Endothelial cell of umbilical vein (primary cell): ENCODE data around the gene AAGAB. TPM values are rescaled to one million over a fixed set of nuclear protein-coding genes. Genes with fewer than 3 reads are reported as not detected.
"Not testable (repeated sequence)": the region's sequence is repeated elsewhere in the genome, so short reads cannot be mapped to it uniquely, and the experiment has no call there.

Experiments used
- BruUV-seq: library from RNA; stranded (reverse); fragments of 400-500 nt; replicated peaks from 2 replicates; lab custom pipeline; 2021; lab: Mats Ljungman, UMichigan
- CTCF ChIA-PET: fragments of 300-600, 350-600 bp; sonication (Branson Sonifier 250); formaldehyde crosslinking; loops from one replicate; lab custom pipeline; 2021; ENCODE audit warnings: antibody characterized with exemption, inconsistent platforms; lab: Charles Lee
- POLR2A ChIA-PET: fragments of 300-600, 350-600 bp; sonication (Branson Sonifier 250); formaldehyde crosslinking; loops from one replicate; lab custom pipeline; 2021; ENCODE audit warnings: antibody characterized with exemption, inconsistent platforms; lab: Charles Lee
- DNase-seq: peaks from one replicate; pipeline ENCODE4 v3.0.0-alpha.2; 2011; ENCODE audit warnings: low read depth, low spot score
- FAIRE-seq: peaks from 2 replicates; lab custom pipeline; 2011; peaks lifted over from hg19 to GRCh38; lab: Jason Lieb, UNC
- H2AFZ ChIP-seq: 2 replicates; pipeline ENCODE4 v1.6.0; 2012; ENCODE audit warnings: low read depth, low read length, control low read depth, inconsistent platforms
- H3K27ac ChIP-seq: 2 replicates; pipeline ENCODE4 v1.5.1; 2011; ENCODE audit warnings: low read depth, mild to moderate bottlenecking, control low read depth, low read length, moderate library complexity; ENCODE audit not compliant: insufficient read depth
- H3K27me3 ChIP-seq, 2 experiments: 2 replicates each; pipeline versions ENCODE4 v1.6.0 to v1.6.1; 2011; ENCODE audit warnings: low read length in 2 of 2, mixed read lengths in 1 of 2; ENCODE audit not compliant: control insufficient read depth in 2 of 2, insufficient read depth in 2 of 2
- H3K36me3 ChIP-seq, 2 experiments: 2 replicates in 1 of 2; 3 replicates in 1 of 2; pipeline ENCODE4 v1.5.1; 2011; ENCODE audit warnings: low read length in 2 of 2, mild to moderate bottlenecking in 1 of 2, moderate library complexity in 1 of 2; ENCODE audit not compliant: control insufficient read depth in 2 of 2, insufficient read depth in 2 of 2; ENCODE audit errors: extremely low read depth in 1 of 2
- H3K4me1 ChIP-seq: 3 replicates; pipeline ENCODE4 v1.5.1; 2011; ENCODE audit warnings: mild to moderate bottlenecking, low read length; ENCODE audit not compliant: control insufficient read depth, insufficient read depth; ENCODE audit errors: extremely low read depth
- H3K4me2 ChIP-seq: 2 replicates; pipeline ENCODE4 v1.6.1; 2011; ENCODE audit warnings: low read length, control low read depth, mixed read lengths; ENCODE audit not compliant: insufficient read depth
- H3K4me3 ChIP-seq, 3 experiments: fragments of 200-600 bp in 1 of 3; sonication (generic), shearing (Covaris generic) in 1 of 3; replicated peaks in 1 of 3; 2 replicates each; pipeline ENCODE4 v1.5.1; 2011 to 2016; ENCODE audit warnings: control low read depth in 3 of 3, low read length in 3 of 3, mild to moderate bottlenecking in 2 of 3, inconsistent platforms in 1 of 3, low read depth in 1 of 3, moderate library complexity in 1 of 3; ENCODE audit not compliant: insufficient read depth in 1 of 3
- H3K79me2 ChIP-seq: 2 replicates; pipeline ENCODE4 v1.6.0; 2012; ENCODE audit warnings: low read length, inconsistent platforms; ENCODE audit not compliant: control insufficient read depth, insufficient read depth
- H3K9ac ChIP-seq: replicated peaks from 2 replicates; pipeline ENCODE3; 2011; ENCODE audit warnings: low read length, control low read depth; ENCODE audit not compliant: insufficient read depth; ENCODE audit errors: extremely low read depth
- H3K9me1 ChIP-seq: replicated peaks from 3 replicates; pipeline ENCODE4 v1.6.0; 2011; ENCODE audit warnings: mild to moderate bottlenecking, low read length; ENCODE audit not compliant: control insufficient read depth, insufficient read depth; ENCODE audit errors: extremely low read depth
- H3K9me3 ChIP-seq: replicated peaks from 2 replicates; pipeline ENCODE4 v1.5.1; 2012; ENCODE audit warnings: low read length, inconsistent platforms; ENCODE audit not compliant: control insufficient read depth, insufficient read depth
- H4K20me1 ChIP-seq: replicated peaks from 2 replicates; pipeline ENCODE3; 2011; ENCODE audit warnings: mild to moderate bottlenecking, low read length; ENCODE audit not compliant: control insufficient read depth, insufficient read depth; ENCODE audit errors: extremely low read depth
- EZH2 ChIP-seq: IDR thresholded peaks from 2 replicates; pipeline ENCODE4 v1.6.1; 2012; ENCODE audit warnings: borderline replicate concordance, low read depth, mild to moderate bottlenecking, moderate library complexity, low read length, inconsistent platforms; ENCODE audit not compliant: severe bottlenecking
- FOS ChIP-seq: IDR thresholded peaks from 2 replicates; pipeline ENCODE4 v1.6.1; 2011; ENCODE audit warnings: mild to moderate bottlenecking, low read length, moderate library complexity, borderline replicate concordance; ENCODE audit not compliant: insufficient read depth
- GATA2 ChIP-seq: IDR thresholded peaks from 2 replicates; pipeline ENCODE4 v1.7.0; 2011; ENCODE audit warnings: low read depth, mild to moderate bottlenecking, moderate library complexity, mixed read lengths, low read length; ENCODE audit not compliant: insufficient read length, insufficient read depth
- JUN ChIP-seq: IDR thresholded peaks from 2 replicates; pipeline ENCODE4 v1.6.1; 2011; ENCODE audit warnings: borderline replicate concordance, low read depth; ENCODE audit not compliant: insufficient read length, insufficient read depth
- MYC ChIP-seq: IDR thresholded peaks from one replicate; pipeline ENCODE4 v1.6.1; 2011; ENCODE audit warnings: mild to moderate bottlenecking, low read depth, low read length
- POLR2A ChIP-seq: IDR thresholded peaks from 2 replicates; pipeline ENCODE4 v1.6.1; 2012; ENCODE audit warnings: low read depth, mild to moderate bottlenecking, control low read depth, low read length
- POLR2AphosphoS5 ChIP-seq: IDR thresholded peaks from 2 replicates; pipeline ENCODE4 v1.6.1; 2012; ENCODE audit warnings: low read depth, mild to moderate bottlenecking, control low read depth, low read length, moderate library complexity; ENCODE audit not compliant: insufficient read depth
- dilution Hi-C: fragments of 300-500 bp; cut with MboI; formaldehyde crosslinking; loops from one replicate; pipeline ENCODE4 v1.15.0; 2019; ENCODE audit warnings: low sequenced_read_pairs; ENCODE audit not compliant: extremely low pct_ligation_motif_present
- intact Hi-C: fragments of 100-400 bp; cut with micrococcal nuclease; formaldehyde crosslinking; loops from one replicate; pipeline ENCODE4 v1.10.0; 2022
- polyA plus RNA-seq, 4 experiments: library from polyadenylated mRNA; depleted of rRNA in 3 of 4; stranded (reverse) in 3 of 4; unstranded in 1 of 4; fragments of >200 nt; gene quantifications; 2 replicates each; pipeline versions ENCODE4 v1.2.1 to v1.2.3, GENCODE V29; 2011 to 2012; ENCODE audit warnings: missing spikeins in 1 of 4
- total RNA-seq: library from RNA; stranded (reverse); gene quantifications from 2 replicates; pipeline ENCODE4 v1.2.3, GENCODE V29; 2021
- TF ChIP-seq, protein P1 (sequence below): IDR thresholded peaks from 2 replicates; pipeline ENCODE4 v1.6.1; 2011; ENCODE audit not compliant: insufficient read depth, insufficient read length
- TF ChIP-seq, protein P2 (sequence below), 2 donors: IDR thresholded peaks; 1 replicate in 1 of 2; 2 replicates in 1 of 2; pipeline ENCODE4 v1.5.1; 2011; ENCODE audit warnings: low read length in 2 of 2, mild to moderate bottlenecking in 2 of 2, moderate library complexity in 2 of 2, control low read depth in 1 of 2, inconsistent platforms in 1 of 2, low read depth in 1 of 2; ENCODE audit not compliant: insufficient read depth in 1 of 2; ENCODE audit errors: extremely low read depth in 1 of 2

Gene AAGAB
- total and polyA plus RNA-seq, 2 donors (not counting 3 experiments of a cell fraction or from before 2014, with no cell fraction given): 21.2 to 42.6 TPM

DNA sequence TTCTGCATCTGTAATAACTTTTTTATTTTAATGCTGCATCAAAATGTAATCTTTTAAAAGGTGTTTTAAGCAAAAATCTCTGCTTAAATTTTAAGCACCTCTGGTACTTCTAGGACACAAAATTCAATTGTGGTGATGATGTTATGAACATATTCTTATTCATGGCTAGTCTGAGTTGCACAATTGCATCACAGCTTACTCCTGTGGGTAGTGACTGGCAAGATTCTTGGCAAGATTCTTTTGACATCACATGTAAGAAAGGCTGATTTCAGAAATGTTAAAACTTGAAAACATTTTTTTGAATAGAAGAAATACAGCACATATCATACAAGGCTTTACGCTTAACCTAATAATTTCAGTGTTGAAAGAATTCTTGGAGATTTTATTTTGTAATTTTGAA, 35.9 kb upstream of the AAGAB start:
- H3K9me3 ChIP-seq: no peaks in the 10 kb centered on the region
- intact Hi-C loops: no loop called here
- dilution Hi-C loops: no loop called here
- TF ChIP-seq, protein P1, sequence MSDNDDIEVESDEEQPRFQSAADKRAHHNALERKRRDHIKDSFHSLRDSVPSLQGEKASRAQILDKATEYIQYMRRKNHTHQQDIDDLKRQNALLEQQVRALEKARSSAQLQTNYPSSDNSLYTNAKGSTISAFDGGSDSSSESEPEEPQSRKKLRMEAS: no peak
- TF ChIP-seq GATA2 (no peak), JUN (no peak), MYC (no peak), POLR2AphosphoS5 (no peak), EZH2 (no peak), POLR2A (no peak), FOS (no peak)
- TF ChIP-seq, protein P2, sequence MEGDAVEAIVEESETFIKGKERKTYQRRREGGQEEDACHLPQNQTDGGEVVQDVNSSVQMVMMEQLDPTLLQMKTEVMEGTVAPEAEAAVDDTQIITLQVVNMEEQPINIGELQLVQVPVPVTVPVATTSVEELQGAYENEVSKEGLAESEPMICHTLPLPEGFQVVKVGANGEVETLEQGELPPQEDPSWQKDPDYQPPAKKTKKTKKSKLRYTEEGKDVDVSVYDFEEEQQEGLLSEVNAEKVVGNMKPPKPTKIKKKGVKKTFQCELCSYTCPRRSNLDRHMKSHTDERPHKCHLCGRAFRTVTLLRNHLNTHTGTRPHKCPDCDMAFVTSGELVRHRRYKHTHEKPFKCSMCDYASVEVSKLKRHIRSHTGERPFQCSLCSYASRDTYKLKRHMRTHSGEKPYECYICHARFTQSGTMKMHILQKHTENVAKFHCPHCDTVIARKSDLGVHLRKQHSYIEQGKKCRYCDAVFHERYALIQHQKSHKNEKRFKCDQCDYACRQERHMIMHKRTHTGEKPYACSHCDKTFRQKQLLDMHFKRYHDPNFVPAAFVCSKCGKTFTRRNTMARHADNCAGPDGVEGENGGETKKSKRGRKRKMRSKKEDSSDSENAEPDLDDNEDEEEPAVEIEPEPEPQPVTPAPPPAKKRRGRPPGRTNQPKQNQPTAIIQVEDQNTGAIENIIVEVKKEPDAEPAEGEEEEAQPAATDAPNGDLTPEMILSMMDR (IDR thresholded peaks at IDR 0.05; ENCODE audit: extremely low read depth in 1 of 2, insufficient read depth in 1 of 2, low read depth in 1 of 2, low read length in 2 of 2): no peak
- no peaks in the 10 kb centered on the region for H3K4me1 ChIP-seq
- FAIRE-seq: no peak
- H3K27ac ChIP-seq: no peak overlapping the region
- H2AFZ ChIP-seq: no peak overlapping the region
- no peaks in the 10 kb centered on the region for H3K79me2 ChIP-seq
- POLR2A ChIA-PET: no interaction called here
- no peaks in the 10 kb centered on the region for H4K20me1 ChIP-seq
- H3K4me2 ChIP-seq: no peak overlapping the region
- no TSS peak for BruUV-seq
- no peak overlapping the region for H3K9ac ChIP-seq
- H3K36me3 ChIP-seq: no peaks in the 10 kb centered on the region
- CTCF ChIA-PET: interaction anchor here (1.1 kb wide), 1 partner anchor 12 kb away, joined by 3 read pairs; no protein-coding TSS in a partner anchor
- no peaks in the 10 kb centered on the region for H3K9me1 ChIP-seq
- DNase-seq: no peak
- no peak overlapping the region for H3K4me3 ChIP-seq
- H3K27me3 ChIP-seq: no peaks in the 10 kb centered on the region

DNA sequence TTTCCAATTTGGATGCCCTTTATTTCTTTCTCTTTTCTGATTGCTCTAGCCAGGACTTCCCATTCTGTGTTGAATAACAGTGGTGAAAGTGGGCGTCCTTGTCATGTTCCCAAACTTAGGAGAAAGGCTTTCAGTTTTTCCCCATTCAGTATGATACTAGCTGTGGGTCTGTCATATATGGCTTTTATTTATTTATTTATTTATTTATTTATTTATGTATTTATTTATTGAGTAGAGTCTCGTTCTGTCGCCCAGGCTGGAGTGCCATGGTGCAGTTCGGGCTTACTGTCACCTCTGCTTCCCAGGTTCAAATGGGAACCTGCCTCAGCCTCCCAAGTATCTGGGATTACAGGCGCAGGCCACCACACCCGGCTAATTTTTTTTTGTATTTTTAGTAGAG, 31.9 kb upstream of the AAGAB start:
- H4K20me1 ChIP-seq, H3K9me3 ChIP-seq, H3K9me1 ChIP-seq, H3K79me2 ChIP-seq, DNase-seq, intact Hi-C loops, CTCF ChIA-PET, BruUV-seq, H3K27ac ChIP-seq, POLR2A ChIA-PET, H3K27me3 ChIP-seq, H3K4me3 ChIP-seq, H2AFZ ChIP-seq, H3K9ac ChIP-seq, FAIRE-seq, dilution Hi-C loops, H3K4me2 ChIP-seq, H3K36me3 ChIP-seq, H3K4me1 ChIP-seq: not testable (repeated sequence)

DNA sequence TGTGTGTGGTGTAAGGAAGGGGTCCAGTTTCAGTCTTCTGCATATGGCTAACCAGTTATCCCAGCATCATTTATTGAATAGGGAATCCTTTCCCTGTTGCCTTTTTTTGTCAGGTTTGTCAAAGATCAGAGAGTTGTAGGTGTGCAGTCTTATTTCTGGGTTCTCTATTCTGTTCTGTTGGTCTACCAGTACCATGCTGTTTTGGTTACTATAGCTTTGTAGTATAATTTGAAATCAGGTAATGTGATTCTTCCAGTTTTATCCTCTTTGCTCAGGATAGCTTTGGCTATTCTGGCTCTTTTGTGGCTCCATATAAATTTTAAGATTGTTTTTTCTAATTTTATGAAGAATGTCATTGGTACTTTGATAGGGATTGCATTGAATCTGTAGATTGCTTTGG, 31.2 kb upstream of the AAGAB start:
- H4K20me1 ChIP-seq, H3K9me1 ChIP-seq, DNase-seq, FAIRE-seq, H3K4me2 ChIP-seq, CTCF ChIA-PET, H3K9me3 ChIP-seq, H3K4me3 ChIP-seq, H3K4me1 ChIP-seq, H3K27ac ChIP-seq, H2AFZ ChIP-seq, H3K27me3 ChIP-seq, POLR2A ChIA-PET, BruUV-seq, H3K36me3 ChIP-seq, intact Hi-C loops, H3K79me2 ChIP-seq, H3K9ac ChIP-seq, dilution Hi-C loops: not testable (repeated sequence)
